GM19043 (cell line): Measurements from ENCODE around the gene CSNK1E.

Source experiments
- ATAC-seq: cut with Tn5 transposase; IDR thresholded peaks from one replicate; pipeline ENCODE4 v1.9.1; 2021; ENCODE audit warnings: low read depth; ENCODE audit not compliant: unreplicated experiment

Gene CSNK1E

GRCh38 chr22:38257650-38258250 is 59.5 kb downstream of the CSNK1E start:
- ATAC-seq = no peak

DNA sequence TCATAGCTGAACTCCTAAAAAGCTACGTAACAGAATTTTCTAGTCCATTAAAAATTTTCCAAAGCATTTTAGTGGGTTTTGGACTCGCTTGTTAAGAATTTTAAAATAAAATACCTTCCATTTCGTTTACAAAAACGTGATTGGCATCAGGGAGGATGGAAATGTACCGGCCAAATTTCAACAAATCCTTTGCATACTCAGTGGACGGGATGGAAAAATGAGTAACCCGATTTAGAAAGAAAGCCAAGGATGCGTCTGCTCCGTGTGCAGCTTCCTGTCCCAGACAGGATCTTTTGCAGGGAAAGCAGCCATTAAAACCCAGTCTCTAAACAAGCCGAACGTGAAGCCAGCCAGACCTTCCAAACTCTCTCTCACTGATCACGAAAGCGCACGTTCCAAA is 60.1 kb downstream of the CSNK1E start:
- ATAC-seq = no peak

- ATAC-seq = no peak
Observed at GRCh38 chr22:38255697-38256096, 61.5 kb downstream of the CSNK1E start.

DNA sequence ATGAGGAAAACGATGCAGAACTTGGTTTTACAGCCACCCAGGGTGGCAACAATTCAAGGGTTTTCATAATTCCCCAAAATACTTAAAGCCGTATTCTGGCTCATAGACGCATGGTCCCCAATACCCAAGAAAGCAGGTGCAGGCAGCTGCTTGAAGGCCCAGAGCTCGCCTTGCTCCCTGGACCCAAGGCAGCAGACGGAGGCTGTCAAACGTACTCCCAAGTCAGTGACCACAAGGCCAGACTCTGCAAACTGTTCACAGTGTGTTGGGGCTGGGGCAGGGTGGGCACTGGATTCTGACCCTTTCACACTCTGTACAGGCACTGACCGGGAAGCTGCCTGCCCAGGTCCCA is 65.9 kb downstream of the CSNK1E start:
- no peak for ATAC-seq

GRCh38 chr22:38250643-38251340 is 66.4 kb downstream of the CSNK1E start:
- ATAC-seq = no peak

DNA sequence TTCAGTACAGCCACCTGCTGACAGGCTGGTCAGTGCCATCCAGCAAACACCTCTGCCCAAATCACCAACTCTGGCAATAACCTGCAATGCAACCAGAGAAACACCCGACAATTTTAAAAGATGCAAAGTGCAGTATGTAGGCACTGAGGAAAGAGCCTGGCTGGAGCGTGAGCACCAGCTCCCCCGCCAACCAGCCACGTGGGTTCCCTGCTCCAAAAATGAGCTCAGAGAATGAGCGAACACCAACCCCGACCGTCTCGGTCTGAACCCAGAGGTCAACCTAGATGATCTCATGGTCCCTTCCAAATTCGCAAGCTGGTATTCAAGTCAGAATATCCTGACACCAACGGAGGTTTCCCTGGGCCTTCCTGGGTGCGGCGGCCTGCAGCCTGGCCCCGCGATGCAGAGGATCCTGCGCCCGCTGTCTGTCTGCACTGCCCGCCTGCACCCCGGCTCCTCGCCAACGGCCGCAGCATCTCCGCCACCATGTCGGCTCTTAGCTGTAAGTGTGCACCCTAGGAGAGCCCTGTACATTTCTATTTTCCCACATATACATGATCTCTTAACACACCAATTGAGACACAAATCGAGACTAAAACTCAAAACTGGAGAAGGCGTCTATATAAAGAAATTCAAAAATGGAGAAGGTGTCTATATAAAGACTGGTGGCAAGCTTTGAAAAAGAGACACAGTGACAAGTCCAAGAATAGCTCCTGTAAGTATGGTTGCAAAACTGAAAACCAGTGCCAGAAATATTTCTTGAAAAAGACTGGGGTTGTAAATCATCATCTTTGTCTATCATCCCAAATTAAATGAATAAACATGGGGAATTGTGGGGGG is 67.2 kb downstream of the CSNK1E start:
- ATAC-seq = no peak

- ATAC-seq = no peak
Observed at GRCh38 chr22:38249301-38249700, 67.9 kb downstream of the CSNK1E start.

GRCh38 chr22:38248280-38248679 is 69.0 kb downstream of the CSNK1E start:
- ATAC-seq = no peak

DNA sequence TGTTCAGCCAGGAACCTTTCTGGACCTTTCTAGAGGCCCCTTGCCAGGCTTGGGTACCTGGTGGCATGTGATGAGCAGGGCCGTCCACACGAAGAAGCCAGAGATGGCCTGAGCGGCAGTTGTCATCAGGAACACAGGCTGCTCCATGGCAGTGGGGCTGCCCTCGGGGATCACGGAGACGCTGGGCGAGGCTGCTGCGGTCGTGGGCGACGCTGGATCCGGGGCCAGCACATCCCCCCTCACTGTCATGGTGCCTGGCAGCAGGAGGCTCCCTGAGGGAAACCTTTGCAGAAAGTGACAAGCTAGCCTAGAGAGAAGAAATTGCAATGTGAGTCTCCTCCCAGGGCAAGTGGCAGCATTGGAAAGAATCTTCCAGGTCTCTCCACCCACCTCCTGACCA is 69.5 kb downstream of the CSNK1E start:
- no peak for ATAC-seq

- ATAC-seq = no peak
Observed at GRCh38 chr22:38246692-38247091, 70.5 kb downstream of the CSNK1E start.

DNA sequence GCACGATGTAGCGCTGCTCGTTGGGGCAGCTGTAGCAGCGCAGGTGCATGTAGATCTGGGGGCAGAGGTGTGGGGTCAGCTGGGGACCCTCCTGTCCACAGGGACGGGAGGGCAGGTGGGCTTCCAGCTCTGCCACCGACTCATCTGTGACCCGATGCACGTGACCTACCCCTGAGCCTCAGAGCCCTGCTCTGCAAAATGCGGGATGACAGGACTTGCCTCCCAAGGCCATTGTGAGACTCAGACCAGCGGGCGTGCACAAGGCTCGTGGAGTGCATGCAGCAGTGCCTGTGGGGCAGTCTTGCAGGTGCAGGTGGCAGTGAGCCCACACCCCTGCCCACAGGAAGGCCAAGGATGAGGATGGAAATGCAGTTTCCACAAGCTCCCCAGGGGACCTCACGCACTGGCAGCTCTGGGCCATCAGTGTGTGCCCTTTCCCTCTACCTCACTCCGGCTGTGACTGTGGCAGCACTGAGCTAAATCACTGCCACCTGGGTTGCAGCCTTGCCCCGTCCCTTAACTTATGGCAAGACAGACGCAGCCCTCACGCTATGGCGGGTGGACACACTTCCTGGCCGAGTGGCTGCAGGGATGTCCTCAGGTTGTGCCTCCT is 71.1 kb downstream of the CSNK1E start:
- no peak for ATAC-seq

GRCh38 chr22:38244106-38244505 is 73.1 kb downstream of the CSNK1E start:
- ATAC-seq = no peak

GRCh38 chr22:38243007-38243765 is 74.0 kb downstream of the CSNK1E start:
- no peak for ATAC-seq

- ATAC-seq = no peak
Observed at GRCh38 chr22:38240734-38241252, 76.4 kb downstream of the CSNK1E start.
